Prostate gland (tissue), 2 donors: ENCODE results near the gene HHIPL1. TPM values are rescaled to one million over a fixed set of nuclear protein-coding genes. Genes with fewer than 3 reads are reported as not detected.
A peak's percentile ranks its signal among the peaks of the same experiment; 100 is the strongest.

Experiments
- DNase-seq: peaks from one replicate; pipeline ENCODE4 v3.0.0-alpha.2; 2019; ENCODE audit warnings: low spot score
- H3K27ac ChIP-seq, 2 donors: fragments of 200-600 bp; sonication (generic); 2 replicates each; pipeline ENCODE4 v1.5.1; 2017 to 2019
- H3K27me3 ChIP-seq: fragments of 200-600 bp; sonication (generic); replicated peaks from 2 replicates; pipeline ENCODE4 v1.5.1; 2019; ENCODE audit not compliant: insufficient read depth
- H3K36me3 ChIP-seq, 2 donors: fragments of 200-600 bp; sonication (generic); 1 replicate in 1 of 2; 2 replicates in 1 of 2; pipeline versions ENCODE4 v1.5.1 to v1.8.1; 2017 to 2019
- H3K4me1 ChIP-seq: fragments of 200-600 bp; sonication (generic); replicated peaks from 2 replicates; pipeline ENCODE4 v1.5.1; 2019
- H3K4me3 ChIP-seq, 2 donors: fragments of 200-600 bp; sonication (generic); 2 replicates each; pipeline ENCODE4 v1.5.1; 2017 to 2019
- H3K9me3 ChIP-seq: fragments of 200-600 bp; sonication (generic); 2 replicates; pipeline ENCODE4 v1.5.1; 2017
- POLR2A ChIP-seq: fragments of 450-650 bp; IDR thresholded peaks from one replicate; pipeline ENCODE4 v1.6.1; 2016; ENCODE audit warnings: antibody characterized with exemption, mild to moderate bottlenecking
- POLR2AphosphoS5 ChIP-seq: sonication (generic); formaldehyde crosslinking; IDR thresholded peaks from one replicate; pipeline ENCODE4 v1.6.1; 2017; ENCODE audit warnings: antibody characterized with exemption
- WGBS: methylation state at CpG from one replicate; pipeline ENCODE4 v1.1.5; 2018; 5-methylcytosine and 5-hydroxymethylcytosine counted together
- intact Hi-C: fragments of 100-400 bp; cut with DNase I; formaldehyde crosslinking; loops from one replicate; pipeline ENCODE4 v1.14.2; 2022
- total RNA-seq, 2 donors: library from RNA; depleted of rRNA; stranded (reverse); fragments of >200 nt; gene quantifications; one replicate each; pipeline ENCODE4 v1.1.0, GENCODE V29; 2016
- TF ChIP-seq, protein P1 (sequence below), 4 experiments: fragments of 200-600 bp in 2 of 4; fragments of 450-650 bp in 2 of 4; sonication (generic) in 2 of 4; IDR thresholded peaks; 1 replicate in 3 of 4; 2 replicates in 1 of 4; pipeline ENCODE4 v1.5.1; 2016 to 2019; ENCODE audit warnings: antibody characterized with exemption in 4 of 4, mild to moderate bottlenecking in 2 of 4, moderate library complexity in 2 of 4

Gene HHIPL1
- total RNA-seq: 1 to 10 TPM; 2.8 to 4.5 TPM

DNA sequence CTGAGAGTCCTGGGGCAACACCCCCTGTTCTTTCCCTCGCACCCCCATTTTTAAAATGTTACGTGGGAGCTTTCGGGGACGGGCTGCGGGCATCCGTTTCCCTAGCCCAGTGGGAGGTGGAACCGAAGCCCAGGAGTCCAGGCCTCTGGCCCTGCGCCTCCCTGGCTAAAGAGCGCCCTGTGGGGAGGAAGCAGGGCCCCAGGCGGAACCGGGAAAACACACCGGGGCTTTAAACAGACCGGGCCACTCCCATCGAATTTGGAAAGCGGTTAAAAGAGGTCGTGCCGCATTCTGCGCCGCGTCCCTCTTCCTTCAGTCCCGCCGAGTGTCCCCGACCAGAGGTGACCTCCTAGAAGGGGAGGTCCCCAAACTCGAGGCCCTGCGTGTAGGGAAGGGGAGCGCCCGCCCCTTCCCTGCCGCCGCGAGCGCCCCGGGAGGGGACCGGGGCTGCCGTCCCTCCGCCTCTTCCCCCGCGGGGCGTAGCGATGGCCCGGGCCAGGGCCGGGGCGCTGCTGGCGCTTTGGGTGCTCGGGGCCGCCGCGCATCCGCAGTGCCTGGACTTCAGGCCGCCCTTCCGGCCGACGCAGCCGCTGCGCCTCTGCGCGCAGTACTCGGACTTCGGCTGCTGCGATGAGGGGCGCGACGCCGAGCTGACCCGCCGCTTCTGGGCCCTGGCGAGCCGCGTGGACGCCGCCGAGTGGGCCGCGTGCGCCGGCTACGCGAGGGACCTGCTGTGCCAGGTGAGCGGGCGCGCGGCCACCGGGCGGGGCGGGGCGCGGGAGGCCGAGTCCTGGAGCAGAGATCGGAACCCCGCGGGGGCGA is at the start of gene HHIPL1:
Gene HHIPL1, plus strand, starts transcription at position 407 of the 822 bp plus-strand sequence. Its CDS starts 79 bp downstream, at position 486.
- Histone ChIP-seq H3K27me3 (no peaks in the 10 kb centered on the region), H3K36me3 (no peaks in the 10 kb centered on the region), H3K4me1 (no peaks in the 10 kb centered on the region), H3K4me3 (peak within 1 kb of the TSS; percentile 20 to 38), H3K27ac (peak within 1 kb of the TSS in 1 of 2 donors; percentile 30), H3K9me3 (no peaks in the 10 kb centered on the region)
- intact Hi-C loops: no loop called here
- TF ChIP-seq POLR2AphosphoS5 (no peak), POLR2A (no peak)
- TF ChIP-seq, protein P1, sequence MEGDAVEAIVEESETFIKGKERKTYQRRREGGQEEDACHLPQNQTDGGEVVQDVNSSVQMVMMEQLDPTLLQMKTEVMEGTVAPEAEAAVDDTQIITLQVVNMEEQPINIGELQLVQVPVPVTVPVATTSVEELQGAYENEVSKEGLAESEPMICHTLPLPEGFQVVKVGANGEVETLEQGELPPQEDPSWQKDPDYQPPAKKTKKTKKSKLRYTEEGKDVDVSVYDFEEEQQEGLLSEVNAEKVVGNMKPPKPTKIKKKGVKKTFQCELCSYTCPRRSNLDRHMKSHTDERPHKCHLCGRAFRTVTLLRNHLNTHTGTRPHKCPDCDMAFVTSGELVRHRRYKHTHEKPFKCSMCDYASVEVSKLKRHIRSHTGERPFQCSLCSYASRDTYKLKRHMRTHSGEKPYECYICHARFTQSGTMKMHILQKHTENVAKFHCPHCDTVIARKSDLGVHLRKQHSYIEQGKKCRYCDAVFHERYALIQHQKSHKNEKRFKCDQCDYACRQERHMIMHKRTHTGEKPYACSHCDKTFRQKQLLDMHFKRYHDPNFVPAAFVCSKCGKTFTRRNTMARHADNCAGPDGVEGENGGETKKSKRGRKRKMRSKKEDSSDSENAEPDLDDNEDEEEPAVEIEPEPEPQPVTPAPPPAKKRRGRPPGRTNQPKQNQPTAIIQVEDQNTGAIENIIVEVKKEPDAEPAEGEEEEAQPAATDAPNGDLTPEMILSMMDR (IDR thresholded peaks at IDR 0.05): no peak
- DNase-seq: no peak
- WGBS: 11% methylated on average over 63 of the region's 91 CpGs

DNA sequence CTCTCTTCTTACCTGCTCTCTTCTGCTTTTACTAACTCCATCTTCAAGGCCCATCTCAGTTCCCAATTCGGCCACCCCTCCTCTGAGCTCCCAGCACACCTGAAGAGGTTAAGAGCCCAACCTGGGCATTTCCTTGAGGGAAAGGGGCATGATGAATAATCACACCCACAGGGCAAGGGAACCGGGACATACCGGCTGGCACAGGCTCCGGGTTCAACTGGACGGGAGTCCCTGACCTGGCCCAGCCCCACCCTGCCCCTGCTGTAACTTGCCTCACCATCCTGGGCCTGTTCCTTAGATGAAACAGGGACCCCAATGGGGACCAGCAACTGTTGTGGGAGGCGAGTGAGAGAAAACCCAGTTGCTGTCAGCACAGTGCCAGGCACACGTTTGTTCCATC is 49.4 kb upstream of the HHIPL1 start:
- Histone ChIP-seq H3K9me3 (no peaks in the 10 kb centered on the region), H3K36me3 (no peaks in the 10 kb centered on the region), H3K4me1 (peaks cover 18% of the 10 kb centered on the region), H3K27ac (peak overlapping the region; percentile 50 to 59), H3K4me3 (no peak overlapping the region), H3K27me3 (no peaks in the 10 kb centered on the region)
- WGBS: 43% methylated on average over 7 of the region's 7 CpGs
- DNase-seq: no peak
- intact Hi-C loops: no loop called here
- TF ChIP-seq POLR2A: no peak
- TF ChIP-seq POLR2AphosphoS5: no peak
- TF ChIP-seq, protein P1 (IDR thresholded peaks at IDR 0.05): no peak

DNA sequence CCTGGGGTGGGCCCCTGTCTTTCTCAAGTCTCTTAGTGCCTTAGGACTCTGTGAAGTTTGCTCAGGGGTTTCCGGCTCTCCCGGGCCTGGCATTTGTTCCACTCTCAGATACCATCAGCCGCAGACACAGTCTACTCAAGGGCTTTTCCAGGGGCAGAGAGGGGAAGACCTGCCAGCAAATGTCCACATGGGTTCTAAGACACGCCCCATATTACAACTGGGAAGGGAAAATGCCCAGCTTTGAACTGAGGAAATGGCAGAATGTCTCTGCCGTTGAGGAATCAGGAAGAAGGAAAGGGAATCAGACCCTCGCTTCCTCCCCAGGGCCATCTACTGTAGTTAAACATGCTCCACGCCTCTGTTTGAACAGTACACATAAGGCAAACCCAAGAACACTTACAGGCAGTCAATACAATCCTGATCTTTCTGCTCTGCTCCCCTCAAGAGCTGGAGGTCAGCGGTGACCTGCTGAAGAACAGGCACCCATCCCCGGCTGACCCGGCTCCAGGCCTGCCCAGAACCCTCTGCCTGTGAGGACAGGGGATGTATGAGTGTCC is 48.8 kb upstream of the HHIPL1 start:
- Histone ChIP-seq H3K9me3 (no peaks in the 10 kb centered on the region), H3K36me3 (no peaks in the 10 kb centered on the region), H3K27ac (peak overlapping the region; percentile 50 to 59), H3K4me3 (no peak overlapping the region), H3K4me1 (peaks cover 22% of the 10 kb centered on the region), H3K27me3 (no peaks in the 10 kb centered on the region)
- intact Hi-C loops: no loop called here
- peak; percentile 72 for TF ChIP-seq POLR2AphosphoS5
- TF ChIP-seq, protein P1 (IDR thresholded peaks at IDR 0.05): no peak
- peak; percentile 31 for TF ChIP-seq POLR2A
- WGBS: 42% methylated on average over 10 of the region's 10 CpGs
- peak; percentile 65 for DNase-seq

DNA sequence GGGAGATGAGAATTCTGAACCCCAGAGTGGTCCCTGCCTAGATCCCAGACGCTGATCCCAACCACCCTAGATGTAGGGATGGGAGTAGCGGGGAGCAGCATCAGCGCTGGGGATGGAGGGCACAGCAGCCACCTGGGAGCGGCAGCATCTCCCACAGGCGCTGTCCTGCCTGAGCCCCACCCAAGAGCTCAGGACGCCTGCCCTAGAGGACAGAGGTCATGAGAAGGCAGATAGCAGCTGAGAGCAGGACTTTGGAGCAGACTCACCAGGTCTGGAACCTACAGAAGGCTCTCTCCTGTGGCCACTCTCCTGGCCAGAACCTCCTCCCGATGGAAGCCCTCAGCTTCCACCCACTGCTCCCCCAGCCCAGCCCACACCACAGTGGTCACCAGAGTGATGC is 48.2 kb upstream of the HHIPL1 start:
- WGBS: 96% methylated on average over 7 of the region's 7 CpGs
- peak overlapping the region; percentile 50 to 59 for H3K27ac ChIP-seq
- no peak overlapping the region for H3K4me3 ChIP-seq
- no peaks in the 10 kb centered on the region for H3K27me3 ChIP-seq
- peaks cover 28% of the 10 kb centered on the region for H3K4me1 ChIP-seq
- intact Hi-C loops: no loop called here
- no peaks in the 10 kb centered on the region for H3K9me3 ChIP-seq
- DNase-seq: no peak
- TF ChIP-seq POLR2A (no peak), POLR2AphosphoS5 (no peak)
- TF ChIP-seq, protein P1 (IDR thresholded peaks at IDR 0.05): no peak
- H3K36me3 ChIP-seq: no peaks in the 10 kb centered on the region
